IMR-90 (cell line): ENCODE results near the gene GGCT. TPM values are rescaled to one million over a fixed set of nuclear protein-coding genes. Genes with fewer than 3 reads are reported as not detected.

Source experiments
- ATAC-seq: fragments of 200-7000 bp; cut with Tn5 transposase; 2 replicates; pipeline ENCODE4 v1.9.1; 2020; ENCODE audit warnings: low read depth, mild to moderate bottlenecking, moderate library complexity
- BruUV-seq: library from RNA; stranded (reverse); fragments of 400-500 nt; replicated peaks from 2 replicates; lab custom pipeline; 2021; lab: Mats Ljungman, UMichigan
- CTCF ChIA-PET: fragments of 300-600 bp; formaldehyde crosslinking; extraction: SDS; loops from one replicate; lab custom pipeline; 2021; ENCODE audit warnings: antibody characterized with exemption; lab: Yijun Ruan, JAX
- POLR2A ChIA-PET: fragments of 300-600 bp; sonication (Branson Sonifier 250); formaldehyde crosslinking; loops from one replicate; lab custom pipeline; 2022; ENCODE audit warnings: antibody characterized with exemption; ENCODE audit not compliant: unreplicated experiment; lab: Charles Lee
- DNase-seq: peaks from one replicate; pipeline ENCODE4 v3.0.0; 2013
- H2AFZ ChIP-seq: replicated peaks from 2 replicates; pipeline ENCODE3; 2013; ENCODE audit warnings: low read length, mild to moderate bottlenecking; ENCODE audit not compliant: poor library complexity
- H2AK5ac ChIP-seq: 2 replicates; pipeline ENCODE4 v1.6.1; 2013; ENCODE audit warnings: low read depth, low read length, inconsistent platforms
- H2AK9ac ChIP-seq: replicated peaks from 2 replicates; pipeline ENCODE3; 2013; ENCODE audit warnings: mild to moderate bottlenecking, low read depth, low read length, moderate library complexity; ENCODE audit not compliant: poor library complexity
- H2BK120ac ChIP-seq: 2 replicates; pipeline ENCODE4 v1.6.1; 2013; ENCODE audit warnings: low read depth, low read length, inconsistent platforms
- H2BK15ac ChIP-seq: 3 replicates; pipeline ENCODE4 v1.6.1; 2013; ENCODE audit warnings: low read depth, low read length, inconsistent platforms
- H2BK20ac ChIP-seq: 2 replicates; pipeline ENCODE4 v1.6.1; 2013; ENCODE audit warnings: low read depth, mild to moderate bottlenecking, inconsistent platforms, low read length, moderate library complexity
- H2BK5ac ChIP-seq: 2 replicates; pipeline ENCODE4 v1.6.1; 2013; ENCODE audit warnings: mild to moderate bottlenecking, low read depth, low read length, inconsistent platforms; ENCODE audit not compliant: poor library complexity, severe bottlenecking
- H3K14ac ChIP-seq: replicated peaks from 2 replicates; pipeline ENCODE4 v1.6.1; 2013; ENCODE audit warnings: low read depth, low read length, inconsistent platforms
- H3K18ac ChIP-seq: 2 replicates; pipeline ENCODE4 v1.6.1; 2013; ENCODE audit warnings: low read depth, low read length, control low read depth
- H3K23ac ChIP-seq: 2 replicates; pipeline ENCODE4 v1.6.1; 2013; ENCODE audit warnings: low read depth, low read length, inconsistent platforms
- H3K27ac ChIP-seq: 2 replicates; pipeline ENCODE4 v1.5.1; 2013; ENCODE audit warnings: mild to moderate bottlenecking, control low read depth, low read length; ENCODE audit not compliant: insufficient read depth
- H3K27me3 ChIP-seq: 2 replicates; pipeline ENCODE4 v1.6.1; 2013; ENCODE audit warnings: low read length; ENCODE audit not compliant: control insufficient read depth, insufficient read depth
- H3K36me3 ChIP-seq: 2 replicates; pipeline ENCODE4 v1.6.1; 2013; ENCODE audit warnings: low read length, mixed read lengths; ENCODE audit not compliant: control insufficient read depth, insufficient read depth
- H3K4ac ChIP-seq: 2 replicates; pipeline ENCODE4 v1.6.1; 2013; ENCODE audit warnings: low read depth, low read length, inconsistent platforms
- H3K4me1 ChIP-seq: 2 replicates; pipeline ENCODE4 v1.6.1; 2013; ENCODE audit warnings: low read length, mixed read lengths; ENCODE audit not compliant: control insufficient read depth, insufficient read depth
- H3K4me2 ChIP-seq: 2 replicates; pipeline ENCODE4 v1.6.1; 2013; ENCODE audit warnings: low read depth, mild to moderate bottlenecking, control low read depth, low read length, moderate library complexity
- H3K4me3 ChIP-seq: 2 replicates; pipeline ENCODE4 v1.5.1; 2013; ENCODE audit warnings: low read depth, mild to moderate bottlenecking, control low read depth, low read length, moderate library complexity; ENCODE audit not compliant: insufficient read depth
- H3K56ac ChIP-seq: 2 replicates; pipeline ENCODE4 v1.6.1; 2013; ENCODE audit warnings: low read length, inconsistent platforms; ENCODE audit not compliant: insufficient read depth; ENCODE audit errors: extremely low read depth
- H3K79me1 ChIP-seq, 2 experiments: 2 replicates each; pipeline ENCODE4 v1.6.1; 2013; ENCODE audit warnings: low read length in 2 of 2, inconsistent platforms in 1 of 2, low read depth in 1 of 2
- H3K9ac ChIP-seq: 2 replicates; pipeline ENCODE4 v1.6.1; 2013; ENCODE audit warnings: low read depth, low read length, control low read depth
- H3K9me1 ChIP-seq: 2 replicates; pipeline ENCODE4 v1.6.1; 2013; ENCODE audit warnings: low read length, inconsistent platforms; ENCODE audit not compliant: insufficient read depth
- H3K9me3 ChIP-seq: 2 replicates; pipeline ENCODE4 v1.6.1; 2013; ENCODE audit warnings: low read length; ENCODE audit not compliant: control insufficient read depth, insufficient read depth
- H4K20me1 ChIP-seq: 2 replicates; pipeline ENCODE4 v1.6.1; 2013; ENCODE audit warnings: low read length, inconsistent platforms; ENCODE audit not compliant: insufficient read depth
- H4K5ac ChIP-seq: 2 replicates; pipeline ENCODE4 v1.6.1; 2013; ENCODE audit warnings: mild to moderate bottlenecking, low read depth, low read length, control low read depth
- H4K8ac ChIP-seq, 2 experiments: 2 replicates each; pipeline ENCODE4 v1.6.1; 2013; ENCODE audit warnings: low read depth in 2 of 2, low read length in 2 of 2, control low read depth in 1 of 2, inconsistent platforms in 1 of 2
- H4K91ac ChIP-seq: 2 replicates; pipeline ENCODE4 v1.6.1; 2013; ENCODE audit warnings: low read depth, low read length, inconsistent platforms; ENCODE audit not compliant: insufficient read depth
- MAFK ChIP-seq: IDR thresholded peaks from 2 replicates; pipeline ENCODE4 v1.6.1; 2012; ENCODE audit warnings: low read depth, low read length, improper control_type of control experiment
- MXI1 ChIP-seq: IDR thresholded peaks from 2 replicates; pipeline ENCODE4 v1.6.1; 2012; ENCODE audit warnings: low read depth, mild to moderate bottlenecking, low read length, moderate library complexity, borderline replicate concordance
- POLR2A ChIP-seq: IDR thresholded peaks from 2 replicates; pipeline ENCODE4 v1.6.1; 2012; ENCODE audit warnings: mild to moderate bottlenecking, low read depth, low read length
- WGBS, 2 experiments: methylation state at CpG; one replicate each; pipeline versions ENCODE4 v1.1.5 to v1.1.7; 2013; ENCODE audit warnings: missing lambda C conversion rate in 2 of 2; ENCODE audit not compliant: insufficient read length in 1 of 2; ENCODE audit errors: extremely low coverage in 2 of 2; 5-methylcytosine and 5-hydroxymethylcytosine counted together
- dilution Hi-C: fragments of 300-500 bp; cut with HindIII; formaldehyde crosslinking; loops from one replicate; pipeline ENCODE4 v1.14.3; 2018; ENCODE audit warnings: low sequenced_read_pairs; ENCODE audit not compliant: unreplicated experiment
- in situ Hi-C: fragments of 300-500 bp; cut with MboI; formaldehyde crosslinking; loops from 3 replicates; pipeline ENCODE4 v1.14.3; 2019; ENCODE audit warnings: low sequenced_read_pairs, inconsistent platforms, mixed read lengths
- intact Hi-C: fragments of 100-400 bp; cut with micrococcal nuclease; formaldehyde crosslinking; loops from 2 replicates; pipeline ENCODE4 v1.10.0; 2022
- polyA plus RNA-seq, 3 experiments: library from polyadenylated mRNA; depleted of rRNA; stranded (reverse); fragments of >200 nt; gene quantifications; 2 replicates each; pipeline ENCODE4 v1.2.3, GENCODE V29; 2012; ENCODE audit warnings: low replicate concordance in 1 of 3
- total RNA-seq: library from RNA; depleted of rRNA; stranded (reverse); fragments of >200 nt; gene quantifications from 2 replicates; pipeline ENCODE4 v1.2.3, GENCODE V29; 2012
- TF ChIP-seq, protein P1 (sequence below): conservative IDR thresholded peaks from 2 replicates; pipeline ENCODE4 v1.5.1; 2012; ENCODE audit warnings: mild to moderate bottlenecking, low read depth, low read length, improper control_type of control experiment

Gene GGCT
- total and polyA plus RNA-seq, 2 of the 4 experiments (the other 2 are of a cell fraction), result 12.0 to 18.6 TPM

DNA sequence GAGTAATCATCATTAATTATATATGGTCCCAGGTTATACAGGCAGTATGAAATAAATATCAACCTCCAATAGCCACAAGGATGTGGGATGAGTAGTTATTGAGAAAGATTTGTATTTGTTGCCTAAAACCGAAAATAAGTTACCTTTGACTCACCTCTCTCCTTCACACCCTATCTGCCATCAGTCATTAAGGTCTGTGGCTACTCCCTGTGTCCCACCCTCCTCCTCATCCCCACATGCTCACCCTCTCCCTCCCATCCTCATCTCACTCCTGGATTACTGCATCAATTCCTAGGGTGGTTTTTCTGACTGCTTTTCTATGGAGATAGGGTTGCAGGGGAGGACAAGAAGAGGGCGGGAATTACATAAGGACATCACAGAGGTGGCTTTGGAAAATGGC, 9.1 kb upstream of the GGCT start:
- Histone ChIP-seq H3K56ac (no peak overlapping the region), H2BK20ac (no peak overlapping the region), H3K4me2 (no peak overlapping the region), H2AFZ (no peak overlapping the region), H3K23ac (no peak overlapping the region), H2AK5ac (no peak overlapping the region), H2BK5ac (no peak overlapping the region), H3K79me1 (no peaks in the 10 kb centered on the region), H4K20me1 (no peaks in the 10 kb centered on the region), H4K8ac (no peak overlapping the region), H3K36me3 (no peaks in the 10 kb centered on the region), H3K9ac (no peak overlapping the region), H3K27ac (no peak overlapping the region), H3K4ac (no peak overlapping the region), H3K18ac (no peak overlapping the region), H3K9me3 (no peaks in the 10 kb centered on the region), H3K14ac (no peak overlapping the region), H4K5ac (no peak overlapping the region), H3K4me1 (no peaks in the 10 kb centered on the region), H3K27me3 (no peaks in the 10 kb centered on the region), H2BK15ac (no peak overlapping the region), H2AK9ac (no peak overlapping the region), H2BK120ac (no peak overlapping the region), H4K91ac (no peak overlapping the region), H3K4me3 (no peak overlapping the region), H3K9me1 (no peaks in the 10 kb centered on the region)
- intact Hi-C loops, result no loop called here
- in situ Hi-C loops, result no loop called here
- no CpG with 5 or more reads among the region's 2 CpGs for WGBS, 2 experiments
- dilution Hi-C loops, result no loop called here
- ATAC-seq, result no peak
- CTCF ChIA-PET, result interaction anchor here (1.3 kb wide), 1 partner anchor 50 kb away, joined by 3 read pairs; no protein-coding TSS in a partner anchor
- no peak for DNase-seq
- no TSS peak for BruUV-seq
- TF ChIP-seq, protein P1, sequence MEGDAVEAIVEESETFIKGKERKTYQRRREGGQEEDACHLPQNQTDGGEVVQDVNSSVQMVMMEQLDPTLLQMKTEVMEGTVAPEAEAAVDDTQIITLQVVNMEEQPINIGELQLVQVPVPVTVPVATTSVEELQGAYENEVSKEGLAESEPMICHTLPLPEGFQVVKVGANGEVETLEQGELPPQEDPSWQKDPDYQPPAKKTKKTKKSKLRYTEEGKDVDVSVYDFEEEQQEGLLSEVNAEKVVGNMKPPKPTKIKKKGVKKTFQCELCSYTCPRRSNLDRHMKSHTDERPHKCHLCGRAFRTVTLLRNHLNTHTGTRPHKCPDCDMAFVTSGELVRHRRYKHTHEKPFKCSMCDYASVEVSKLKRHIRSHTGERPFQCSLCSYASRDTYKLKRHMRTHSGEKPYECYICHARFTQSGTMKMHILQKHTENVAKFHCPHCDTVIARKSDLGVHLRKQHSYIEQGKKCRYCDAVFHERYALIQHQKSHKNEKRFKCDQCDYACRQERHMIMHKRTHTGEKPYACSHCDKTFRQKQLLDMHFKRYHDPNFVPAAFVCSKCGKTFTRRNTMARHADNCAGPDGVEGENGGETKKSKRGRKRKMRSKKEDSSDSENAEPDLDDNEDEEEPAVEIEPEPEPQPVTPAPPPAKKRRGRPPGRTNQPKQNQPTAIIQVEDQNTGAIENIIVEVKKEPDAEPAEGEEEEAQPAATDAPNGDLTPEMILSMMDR, result no peak
- TF ChIP-seq MXI1 (no peak), POLR2A (no peak), MAFK (no peak)
- POLR2A ChIA-PET, result no interaction called here
